ENCODE data around the gene KIR2DL4.
"Not testable (repeated sequence)": the region's sequence is repeated elsewhere in the genome, so short reads cannot be mapped to it uniquely, and the experiment has no call there.

KIR2DL4 gene

DNA sequence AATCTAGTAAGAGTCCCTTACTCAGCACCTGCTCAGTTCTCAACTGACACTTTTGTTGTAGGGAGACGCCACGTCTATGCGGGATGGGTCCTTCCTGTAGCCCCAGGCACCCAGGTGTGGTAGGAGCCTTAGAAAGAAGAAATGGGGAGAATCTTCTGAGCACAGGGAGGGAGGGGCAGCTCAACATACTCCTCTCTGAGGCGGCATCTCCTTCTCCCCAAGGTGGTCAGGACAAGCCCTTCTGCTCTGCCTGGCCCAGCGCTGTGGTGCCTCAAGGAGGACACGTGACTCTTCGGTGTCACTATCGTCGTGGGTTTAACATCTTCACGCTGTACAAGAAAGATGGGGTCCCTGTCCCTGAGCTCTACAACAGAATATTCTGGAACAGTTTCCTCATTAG is 1.2 kb downstream of the KIR2DL4 start:
- no peak for DNase-seq (ENCODE audit: low read depth)

DNA sequence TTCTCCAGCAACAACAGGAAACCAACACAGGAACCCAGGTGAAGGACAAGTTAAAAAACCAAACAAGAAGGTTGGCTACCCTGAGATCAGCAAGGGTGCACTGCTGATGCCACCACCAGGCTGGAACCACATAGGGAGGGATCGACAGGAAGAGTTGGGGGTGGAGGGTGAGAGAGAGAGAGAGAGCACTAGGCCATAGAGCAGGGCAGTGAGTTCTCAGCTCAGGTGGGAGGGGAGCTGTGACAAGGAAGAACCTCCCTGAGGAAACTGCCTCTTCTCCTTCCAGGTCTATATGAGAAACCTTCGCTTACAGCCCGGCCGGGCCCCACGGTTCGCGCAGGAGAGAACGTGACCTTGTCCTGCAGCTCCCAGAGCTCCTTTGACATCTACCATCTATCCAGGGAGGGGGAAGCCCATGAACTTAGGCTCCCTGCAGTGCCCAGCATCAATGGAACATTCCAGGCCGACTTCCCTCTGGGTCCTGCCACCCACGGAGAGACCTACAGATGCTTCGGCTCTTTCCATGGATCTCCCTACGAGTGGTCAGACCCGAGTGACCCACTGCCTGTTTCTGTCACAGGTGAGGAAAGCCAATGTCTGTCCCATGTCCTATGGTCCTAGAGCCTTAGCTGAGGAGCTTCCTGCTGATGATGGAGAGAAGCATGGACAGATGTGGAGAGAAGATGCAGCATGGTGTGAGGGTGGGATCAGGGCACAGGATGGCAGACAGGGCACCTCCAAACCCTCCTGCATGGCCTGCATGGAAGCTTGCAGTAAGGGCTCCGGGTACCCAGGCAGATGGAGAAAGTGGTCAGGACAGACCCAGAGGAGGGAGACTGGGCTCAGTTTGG is 2.5 kb downstream of the KIR2DL4 start:
- no peak for DNase-seq (ENCODE audit: low read depth)

DNA sequence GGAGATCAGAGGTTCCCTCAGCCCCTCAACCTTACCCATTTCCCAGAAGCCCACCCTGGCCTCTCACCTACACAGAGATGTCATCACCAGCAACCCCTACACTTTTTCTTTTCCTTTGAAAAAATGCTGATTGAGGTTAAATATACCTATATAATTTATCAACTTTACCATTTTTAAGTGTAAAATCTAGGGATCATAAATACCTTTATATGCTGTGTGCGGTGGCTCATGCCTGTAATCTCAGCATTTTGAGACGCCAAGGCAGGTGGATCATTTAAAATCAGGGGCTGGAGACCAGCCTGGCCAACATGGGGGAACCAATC is 3.1 kb downstream of the KIR2DL4 start:
- no peak for DNase-seq (ENCODE audit: low read depth)

DNA sequence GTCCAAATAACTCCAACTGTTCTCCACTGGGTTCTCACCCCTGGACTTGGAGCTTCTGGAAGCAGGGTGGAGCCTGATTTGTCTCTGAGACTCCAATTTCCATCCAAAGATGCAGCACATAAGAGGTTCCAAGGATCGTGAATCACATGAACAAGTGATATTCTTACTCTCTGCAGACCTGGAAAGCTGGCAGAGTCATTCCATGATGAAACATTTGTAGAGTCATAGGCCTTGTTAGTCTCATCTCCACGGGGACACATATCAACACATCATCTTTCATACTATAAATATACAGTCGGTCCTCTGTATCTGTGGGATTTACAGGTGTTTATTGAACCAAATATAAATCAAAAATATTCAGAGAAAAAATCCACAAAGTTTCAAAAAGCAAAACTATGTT is 11.2 kb downstream of the KIR2DL4 start:
- not testable (repeated sequence) for DNase-seq (ENCODE audit: low read depth)

DNA sequence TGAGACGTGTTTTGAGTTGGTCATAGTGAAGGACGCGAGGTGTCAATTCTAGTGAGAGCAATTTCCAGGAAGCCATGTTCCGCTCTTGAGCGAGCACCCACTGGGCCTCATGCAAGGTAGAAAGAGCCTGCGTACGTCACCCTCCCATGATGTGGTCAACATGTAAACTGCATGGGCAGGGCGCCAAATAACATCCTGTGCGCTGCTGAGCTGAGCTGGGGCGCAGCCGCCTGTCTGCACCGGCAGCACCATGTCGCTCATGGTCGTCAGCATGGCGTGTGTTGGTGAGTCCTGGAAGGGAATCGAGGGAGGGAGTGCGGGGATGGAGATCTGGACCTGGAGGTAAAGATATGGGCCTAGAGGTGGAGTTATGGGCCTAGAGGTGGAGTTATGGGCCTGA is 12.8 kb downstream of the KIR2DL4 start, which contains the start of gene KIR3DL1:
TSS of gene KIR3DL1 (plus strand) at position 218 of the 400 bp plus-strand sequence.
- not testable (repeated sequence) for DNase-seq (ENCODE audit: low read depth)

DNA sequence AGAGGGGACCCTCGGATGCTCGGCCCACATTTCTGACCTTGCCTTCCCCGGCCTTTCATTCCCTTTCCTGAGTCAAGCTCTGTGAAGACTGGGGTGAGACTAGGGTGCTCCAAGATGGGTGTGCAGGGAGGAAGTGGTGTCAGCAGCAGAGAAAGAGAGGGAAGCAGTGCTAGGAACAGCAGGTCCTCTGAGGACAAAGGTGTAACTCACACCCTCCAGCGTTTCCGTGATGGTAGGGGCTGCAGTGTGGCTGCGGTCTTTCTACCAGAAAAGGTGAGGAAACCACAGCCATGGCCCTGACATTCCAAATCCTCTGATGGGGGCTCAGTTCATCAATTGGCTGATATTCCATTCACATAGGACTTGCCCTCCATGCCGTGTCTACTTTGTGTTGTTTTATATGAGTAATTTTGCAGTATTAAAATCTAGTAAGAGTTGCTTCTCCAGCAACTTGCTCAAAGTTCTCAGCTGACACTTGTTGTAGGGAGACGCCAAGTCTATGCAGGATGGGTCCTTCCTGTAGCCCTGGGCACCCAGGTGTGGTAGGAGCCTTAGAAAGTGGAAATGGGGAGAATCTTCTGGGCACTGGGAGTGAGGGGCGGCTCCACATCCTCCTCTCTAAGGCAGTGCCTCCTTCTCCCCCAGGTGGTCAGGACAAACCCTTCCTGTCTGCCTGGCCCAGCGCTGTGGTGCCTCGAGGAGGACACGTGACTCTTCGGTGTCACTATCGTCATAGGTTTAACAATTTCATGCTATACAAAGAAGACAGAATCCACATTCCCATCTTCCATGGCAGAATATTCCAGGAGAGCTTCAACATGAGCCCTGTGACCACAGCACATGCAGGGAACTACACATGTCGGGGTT is 14.5 kb downstream of the KIR2DL4 start:
- DNase-seq (ENCODE audit: low read depth), result no peak

DNA sequence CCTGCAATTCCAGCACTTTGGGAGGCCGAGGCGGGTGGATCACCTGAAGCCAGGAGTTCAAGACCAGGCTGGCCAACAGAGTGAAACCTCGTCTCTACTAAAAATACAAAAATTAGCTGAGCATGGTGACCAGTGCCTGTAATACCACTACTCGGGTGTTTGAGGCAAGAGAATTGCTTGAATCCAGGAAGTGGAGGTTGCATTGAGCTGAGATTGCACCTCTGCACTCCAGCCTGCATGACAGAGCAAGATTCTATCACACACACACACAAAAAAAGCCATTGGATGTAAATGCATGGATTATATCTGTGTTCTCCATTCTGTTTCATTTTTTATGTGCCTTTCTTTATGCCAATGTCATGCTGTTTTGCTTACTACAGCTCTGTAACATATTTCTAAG is 21.0 kb downstream of the KIR2DL4 start:
- not testable (repeated sequence) for DNase-seq (ENCODE audit: low read depth)

DNA sequence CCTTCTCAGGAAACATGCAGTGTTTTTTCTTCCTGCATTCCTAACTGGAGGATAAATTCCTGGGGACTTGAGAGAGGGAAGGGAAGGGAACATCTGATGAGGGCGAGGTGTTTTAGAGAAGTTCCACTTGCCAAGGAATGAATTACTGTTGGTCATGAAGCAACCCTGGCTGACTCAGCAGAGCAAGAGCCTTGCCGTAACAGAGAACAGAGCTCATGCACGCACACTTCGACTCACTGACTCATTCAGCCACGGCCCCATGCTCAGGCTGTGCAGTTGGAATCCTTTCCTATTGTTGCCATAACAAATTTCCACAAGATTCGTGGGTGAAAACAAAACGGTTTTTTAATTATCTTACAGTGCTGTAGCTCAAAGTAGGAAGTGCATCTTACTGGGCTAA is 21.9 kb downstream of the KIR2DL4 start:
- not testable (repeated sequence) for DNase-seq (ENCODE audit: low read depth)

DNA sequence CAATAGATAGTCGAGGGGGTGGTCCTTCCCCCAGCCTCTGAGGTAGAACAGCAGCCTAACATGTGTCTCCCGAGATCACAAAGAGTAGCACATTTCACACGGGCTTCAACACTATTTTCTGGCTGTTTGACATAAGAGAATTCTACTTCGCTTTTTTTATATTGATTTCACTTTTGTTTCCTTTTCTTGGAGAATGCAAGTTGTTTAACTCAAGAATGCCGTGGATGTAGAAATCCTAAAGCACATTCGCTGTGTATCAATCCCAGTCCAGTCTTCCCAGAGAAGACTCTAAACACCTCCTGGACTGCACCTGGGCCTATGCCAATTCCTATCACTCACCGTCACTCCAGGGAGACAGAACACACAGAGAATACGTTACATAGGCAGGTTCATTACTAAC is 24.7 kb downstream of the KIR2DL4 start:
- not testable (repeated sequence) for DNase-seq (ENCODE audit: low read depth)

DNA sequence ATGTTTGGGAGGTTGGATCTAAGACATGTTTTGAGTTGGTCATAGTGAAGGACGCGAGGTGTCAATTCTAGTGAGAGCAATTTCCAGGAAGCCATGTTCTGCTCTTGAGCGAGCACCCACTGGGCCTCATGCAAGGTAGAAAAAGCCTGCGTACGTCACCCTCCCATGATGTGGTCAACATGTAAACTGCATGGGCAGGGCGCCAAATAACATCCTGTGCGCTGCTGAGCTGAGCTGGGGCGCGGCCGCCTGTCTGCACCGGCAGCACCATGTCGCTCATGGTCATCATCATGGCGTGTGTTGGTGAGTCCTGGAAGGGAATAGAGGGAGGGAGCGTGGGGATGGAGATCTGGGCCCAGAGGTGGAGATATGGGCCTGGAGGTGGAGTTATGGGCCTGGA is 29.1 kb downstream of the KIR2DL4 start, which contains the start of gene KIR2DS4:
TSS of gene KIR2DS4 (plus strand) at position 181 of the 400 bp plus-strand sequence.
- not testable (repeated sequence) for DNase-seq (ENCODE audit: low read depth)

DNA sequence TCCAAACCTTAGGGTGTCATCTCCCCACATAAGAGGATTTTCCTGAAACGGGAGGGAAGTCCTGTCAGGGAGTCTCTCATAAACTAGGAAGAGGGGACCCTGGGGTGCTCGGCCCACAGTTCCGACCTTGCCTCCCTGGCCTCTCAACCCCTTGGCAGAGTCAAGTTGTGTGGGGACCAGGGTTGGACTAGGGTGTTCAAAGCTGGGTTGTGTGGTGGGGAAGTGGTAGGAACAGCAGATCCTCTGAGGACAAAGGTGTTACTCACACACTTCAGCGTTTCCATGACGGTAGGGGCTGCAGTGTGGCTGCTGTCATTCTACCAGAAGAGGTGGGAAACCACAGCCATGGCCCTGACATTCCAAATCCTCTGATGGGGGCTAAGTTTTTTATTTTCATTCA is 31.7 kb downstream of the KIR2DL4 start:
- not testable (repeated sequence) for DNase-seq (ENCODE audit: low read depth)

DNA sequence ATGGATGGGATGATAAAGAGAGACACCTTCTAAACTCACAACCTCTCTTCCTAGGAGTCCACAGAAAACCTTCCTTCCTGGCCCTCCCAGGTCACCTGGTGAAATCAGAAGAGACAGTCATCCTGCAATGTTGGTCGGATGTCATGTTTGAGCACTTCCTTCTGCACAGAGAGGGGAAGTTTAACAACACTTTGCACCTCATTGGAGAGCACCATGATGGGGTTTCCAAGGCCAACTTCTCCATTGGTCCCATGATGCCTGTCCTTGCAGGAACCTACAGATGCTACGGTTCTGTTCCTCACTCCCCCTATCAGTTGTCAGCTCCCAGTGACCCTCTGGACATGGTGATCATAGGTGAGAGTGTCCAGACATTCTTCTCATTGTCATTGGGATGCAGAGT is 34.1 kb downstream of the KIR2DL4 start:
- DNase-seq (ENCODE audit: low read depth), result not testable (repeated sequence)

DNA sequence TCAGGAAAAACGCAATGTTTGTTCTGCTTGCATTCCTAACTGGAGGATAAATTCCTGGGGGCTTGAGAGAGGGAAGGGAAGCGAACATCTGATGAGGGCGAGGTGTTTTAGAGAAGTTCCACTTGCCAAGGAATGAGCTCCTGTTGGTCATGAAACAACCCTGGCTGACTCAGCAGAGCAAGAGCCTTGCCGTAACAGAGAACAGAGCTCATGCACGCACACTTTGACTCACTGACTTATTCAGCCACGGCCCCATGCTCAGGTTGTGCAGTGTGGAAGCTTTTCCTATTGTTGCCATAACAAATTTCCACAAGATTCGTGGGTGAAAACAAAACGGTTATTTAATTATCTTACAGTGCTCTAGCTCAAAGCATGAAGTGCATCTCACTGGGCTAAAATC is 39.8 kb downstream of the KIR2DL4 start:
- DNase-seq (ENCODE audit: low read depth), result not testable (repeated sequence)

DNA sequence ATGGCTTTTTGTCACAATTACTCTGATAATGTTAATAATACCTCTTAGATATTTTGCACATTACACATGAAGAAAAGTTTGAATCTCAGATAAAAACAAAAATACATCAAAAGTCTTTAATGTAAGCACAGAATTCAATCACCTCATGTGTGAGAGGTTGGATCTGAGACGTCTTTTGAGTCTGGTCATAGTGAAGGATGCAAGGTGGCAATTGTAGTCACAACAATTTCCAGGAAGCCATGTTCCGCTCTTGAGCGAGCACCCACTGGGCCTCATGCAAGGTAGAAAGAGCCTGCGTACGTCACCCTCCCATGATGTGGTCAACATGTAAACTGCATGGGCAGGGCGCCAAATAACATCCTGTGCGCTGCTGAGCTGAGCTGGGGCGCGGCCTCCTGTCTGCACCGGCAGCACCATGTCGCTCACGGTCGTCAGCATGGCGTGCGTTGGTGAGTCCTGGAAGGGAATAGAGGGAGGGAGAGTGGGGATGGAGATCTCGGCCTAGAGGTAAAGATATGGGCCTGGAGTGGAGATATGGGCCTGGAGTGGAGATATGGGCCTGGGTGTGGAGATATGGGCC is 46.7 kb downstream of the KIR2DL4 start, which contains the start of gene KIR3DL2:
TSS of gene KIR3DL2 (plus strand) at position 383 of the 580 bp plus-strand sequence. CDS start at position 416, 33 bp downstream.
- not testable (repeated sequence) for DNase-seq (ENCODE audit: low read depth)

DNA sequence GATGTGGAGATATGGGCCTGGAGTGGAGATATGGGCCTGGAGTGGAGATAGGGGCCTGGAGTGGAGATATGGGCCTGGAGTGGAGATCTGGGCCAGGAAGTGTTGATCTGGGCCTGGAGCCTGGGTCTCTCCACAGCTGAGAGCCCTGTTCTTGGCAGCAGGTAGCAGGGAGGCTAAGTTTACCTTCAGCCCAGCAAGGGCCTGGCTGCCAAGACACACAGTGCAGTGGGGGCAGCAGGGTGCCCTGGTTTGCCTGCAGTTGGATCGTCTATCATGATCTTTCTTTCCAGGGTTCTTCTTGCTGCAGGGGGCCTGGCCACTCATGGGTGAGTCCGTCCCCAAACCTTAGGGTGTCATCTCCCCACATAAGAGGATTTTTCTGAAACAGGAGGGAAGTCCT is 47.5 kb downstream of the KIR2DL4 start:
- DNase-seq (ENCODE audit: low read depth), result no peak

DNA sequence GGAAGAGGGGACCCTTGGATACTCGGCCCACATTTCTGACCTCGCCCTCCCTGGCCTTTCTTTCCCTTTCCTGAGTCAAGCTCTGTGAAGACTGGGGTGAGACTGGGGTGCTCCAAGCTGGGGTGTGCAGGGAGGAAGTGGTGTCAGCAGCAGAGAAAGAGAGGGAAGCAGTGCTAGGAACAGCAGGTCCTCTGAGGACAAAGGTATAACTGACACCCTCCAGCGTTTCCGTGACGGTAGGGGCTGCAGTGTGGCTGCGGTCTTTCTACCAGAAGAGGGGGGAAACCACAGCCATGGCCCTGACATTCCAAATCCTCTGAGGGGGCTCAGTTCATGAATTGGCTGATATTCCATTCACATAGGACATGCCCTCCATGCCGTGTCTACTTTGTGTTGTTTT is 47.9 kb downstream of the KIR2DL4 start:
- DNase-seq (ENCODE audit: low read depth), result no peak

DNA sequence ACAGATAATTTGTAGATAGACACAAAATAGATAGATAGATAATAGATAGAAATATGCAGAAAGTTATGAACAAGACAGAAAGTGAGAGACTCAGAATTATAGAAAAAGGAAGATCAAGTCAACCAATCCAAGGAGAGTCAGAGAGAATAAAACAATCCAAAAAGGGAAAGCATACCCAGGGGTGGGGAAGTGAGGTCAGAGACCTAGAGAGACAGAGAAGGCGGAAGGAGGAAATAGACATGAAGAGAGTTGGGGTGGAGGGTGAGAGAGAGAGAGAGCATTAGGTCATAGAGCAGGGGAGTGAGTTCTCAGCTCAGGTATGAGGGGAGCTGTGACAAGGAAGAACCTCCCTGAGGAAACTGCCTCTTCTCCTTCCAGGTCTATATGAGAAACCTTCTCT is 51.8 kb downstream of the KIR2DL4 start:
- DNase-seq (ENCODE audit: low read depth), result not testable (repeated sequence)

DNA sequence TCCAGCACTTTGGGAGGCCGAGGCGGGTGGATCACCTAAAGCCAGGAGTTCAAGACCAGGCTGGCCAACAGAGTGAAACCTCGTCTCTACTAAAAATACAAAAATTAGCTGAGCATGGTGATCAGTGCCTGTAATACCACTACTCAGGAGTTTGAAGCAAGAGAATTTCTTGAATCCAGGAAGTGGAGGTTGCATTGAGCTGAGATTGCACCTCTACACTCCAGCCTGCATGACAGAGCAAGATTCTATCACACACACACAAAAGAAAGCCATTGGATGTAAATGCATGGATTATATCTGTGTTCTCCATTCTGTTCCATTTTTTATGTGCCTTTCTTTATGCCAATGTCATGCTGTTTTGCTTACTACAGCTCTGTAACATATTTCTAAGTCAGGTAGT is 55.1 kb downstream of the KIR2DL4 start:
- DNase-seq (ENCODE audit: low read depth), result not testable (repeated sequence)

DNA sequence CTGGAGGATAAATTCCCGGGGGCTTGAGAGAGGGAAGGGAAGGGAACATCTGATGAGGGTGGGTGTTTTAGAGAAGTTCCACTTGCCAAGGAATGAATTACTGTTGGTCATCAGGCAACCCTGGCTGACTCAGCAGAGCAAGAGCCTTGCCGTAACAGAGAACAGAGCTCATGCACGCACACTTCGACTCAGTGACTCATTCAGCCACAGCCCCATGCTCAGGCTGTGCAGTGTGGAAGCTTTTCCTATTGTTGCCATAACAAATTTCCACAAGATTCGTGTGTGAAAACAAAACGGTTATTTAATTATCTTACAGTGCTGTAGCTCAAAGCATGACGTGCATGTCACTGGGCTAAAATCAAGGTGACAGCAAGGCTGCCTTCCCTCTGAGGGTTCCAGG is 56.0 kb downstream of the KIR2DL4 start:
- not testable (repeated sequence) for DNase-seq (ENCODE audit: low read depth)

DNA sequence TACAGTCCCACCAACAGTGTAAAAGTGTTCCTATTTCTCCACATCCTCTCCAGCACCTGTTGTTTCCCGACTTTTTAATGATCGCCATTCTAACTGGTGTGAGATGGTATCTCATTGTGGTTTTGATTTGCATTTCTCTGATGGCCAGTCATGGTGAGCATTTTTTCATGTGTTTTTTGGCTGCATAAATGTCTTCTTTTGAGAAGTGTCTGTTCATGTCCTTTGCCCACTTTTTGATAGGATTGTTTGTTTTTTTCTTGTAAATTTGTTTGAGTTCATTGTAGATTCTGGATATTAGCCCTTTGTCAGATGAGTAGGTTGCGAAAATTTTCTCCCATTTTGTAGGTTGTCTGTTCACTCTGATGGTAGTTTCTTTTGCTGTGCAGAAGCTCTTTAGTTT is 60.0 kb downstream of the KIR2DL4 start:
- DNase-seq (ENCODE audit: low read depth), result not testable (repeated sequence)
